NCI-H2171 treated with DMSO at 0.1 percent for 48 hours (cell line): ENCODE results near the gene FRY.

Source experiments
- DNase-seq: peaks from one replicate; lab custom pipeline; 2025; lab: John Stamatoyannopoulos, UW

Gene FRY

DNA sequence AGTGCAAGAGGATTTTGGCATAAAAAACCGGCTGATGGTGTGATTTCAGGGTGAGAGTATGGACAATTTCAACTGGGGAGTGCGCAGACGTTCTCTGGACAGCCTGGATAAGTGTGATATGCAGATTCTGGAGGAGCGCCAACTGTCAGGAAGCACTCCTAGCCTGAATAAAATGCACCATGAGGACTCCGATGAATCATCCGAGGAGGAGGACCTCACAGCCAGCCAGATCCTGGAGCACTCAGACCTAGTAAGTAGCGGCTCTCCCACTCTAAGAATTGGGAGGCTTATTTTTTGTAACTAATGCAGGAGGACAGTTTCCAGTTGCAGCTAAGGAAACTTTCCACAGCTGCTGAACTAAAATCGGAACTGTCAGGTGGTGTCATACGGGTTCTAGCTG is 230.0 kb downstream of the FRY start:
- DNase-seq = no peak

DNA sequence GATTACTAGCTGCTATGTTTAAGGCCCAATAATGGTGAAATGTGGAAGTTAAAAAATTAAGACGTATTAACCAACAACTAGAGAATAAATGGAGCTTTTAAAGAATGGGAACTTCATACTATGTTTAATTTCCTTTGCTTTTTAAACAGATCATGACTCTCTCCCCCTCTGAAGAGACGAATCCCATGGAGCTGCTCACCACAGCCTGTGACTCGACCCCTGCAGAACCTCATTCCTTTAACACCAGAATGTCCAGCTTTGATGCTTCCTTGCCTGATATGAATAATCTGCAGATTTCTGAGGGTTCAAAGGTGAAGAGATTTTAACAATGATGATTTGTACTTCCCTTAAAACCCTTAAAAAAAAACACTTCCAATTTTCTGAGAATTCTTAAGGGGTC is 230.6 kb downstream of the FRY start:
- DNase-seq = no peak

DNA sequence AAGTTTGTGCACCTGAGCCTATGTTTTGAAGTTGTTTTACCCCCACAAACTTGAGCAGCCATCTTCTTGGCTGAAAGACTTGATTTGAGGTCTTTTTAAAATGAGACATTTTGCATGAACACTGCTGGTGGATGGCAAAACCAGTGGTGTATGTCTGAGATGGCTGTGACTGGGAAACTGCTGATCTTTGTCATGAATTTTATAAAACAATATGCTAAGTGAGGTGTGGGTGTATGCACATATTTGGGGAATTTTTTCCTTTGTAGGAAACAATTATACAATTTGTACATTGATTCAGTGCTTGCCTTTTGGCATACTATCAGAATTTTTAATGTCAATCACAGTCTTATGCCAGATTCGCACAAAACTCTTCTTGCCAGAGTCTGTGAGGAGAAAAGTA is 231.0 kb downstream of the FRY start:
- DNase-seq = no peak

GRCh38 chr13:32264407-32264806 is 232.8 kb downstream of the FRY start:
- no peak for DNase-seq

DNA sequence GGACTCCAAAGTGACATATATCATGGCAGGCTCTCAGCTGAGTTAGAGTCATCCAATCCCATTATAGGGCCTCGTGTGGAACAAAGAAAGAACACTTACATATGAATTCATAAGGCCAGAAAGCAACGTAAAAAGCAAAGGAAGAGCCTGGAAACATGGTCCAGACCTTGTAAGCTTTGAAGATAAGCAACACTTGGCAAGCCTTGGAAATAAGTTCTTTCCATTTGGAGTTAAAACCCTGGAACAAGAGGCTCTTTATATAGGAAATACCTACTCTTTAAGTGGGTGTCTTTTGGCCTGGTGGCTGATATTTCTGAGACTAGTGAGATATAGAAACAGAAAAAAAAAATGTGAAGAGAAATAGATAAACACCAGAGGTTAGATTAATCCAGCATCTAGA is 234.2 kb downstream of the FRY start:
- no peak for DNase-seq

DNA sequence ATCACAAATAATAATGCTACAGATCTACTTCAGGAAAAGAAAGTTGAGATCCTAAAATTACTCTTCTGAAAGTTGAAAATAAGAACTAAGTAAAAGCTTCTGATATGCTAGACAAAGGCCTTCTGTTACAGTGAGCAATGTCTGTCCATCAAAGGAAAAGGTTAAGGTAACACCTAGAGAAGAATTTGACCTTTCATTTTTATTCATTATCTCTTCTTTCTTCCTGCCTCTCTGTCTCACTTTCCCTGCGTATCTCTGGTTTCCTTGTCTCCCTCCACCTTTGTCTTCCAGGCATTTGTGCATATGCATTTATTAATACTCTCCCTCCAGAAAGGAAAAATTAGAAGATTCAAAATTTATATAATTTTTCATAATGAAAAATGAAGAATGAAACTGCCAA is 234.6 kb downstream of the FRY start:
- no peak for DNase-seq

DNA sequence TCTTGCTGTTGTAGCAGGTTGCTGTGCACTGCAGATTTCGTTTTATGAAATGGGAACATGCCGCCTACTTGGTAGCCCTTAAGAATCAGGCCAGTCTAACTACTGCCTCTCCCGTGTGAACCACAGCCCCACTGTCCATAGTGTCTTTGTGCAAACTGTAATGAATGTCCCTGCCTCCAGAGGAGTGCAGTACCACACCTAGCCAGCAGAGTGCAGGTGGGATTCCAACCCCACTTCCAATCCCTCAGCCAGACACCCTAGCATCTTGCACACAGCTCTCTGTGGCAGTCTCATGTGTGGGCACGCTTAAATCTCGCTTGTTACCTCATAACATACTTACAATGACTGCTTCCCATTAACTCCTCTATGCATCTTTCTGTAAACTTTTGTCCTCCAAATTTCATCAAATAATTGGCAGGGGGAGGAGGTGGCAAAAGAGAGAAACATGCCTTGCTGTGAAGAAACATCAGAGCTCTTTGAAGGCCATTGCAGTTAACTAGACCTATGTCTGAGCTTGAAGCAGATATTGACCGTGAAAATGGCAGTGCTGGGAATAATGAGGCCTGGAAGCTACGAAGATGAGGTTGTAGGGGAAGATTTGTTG is 236.4 kb downstream of the FRY start:
- DNase-seq = no peak

DNA sequence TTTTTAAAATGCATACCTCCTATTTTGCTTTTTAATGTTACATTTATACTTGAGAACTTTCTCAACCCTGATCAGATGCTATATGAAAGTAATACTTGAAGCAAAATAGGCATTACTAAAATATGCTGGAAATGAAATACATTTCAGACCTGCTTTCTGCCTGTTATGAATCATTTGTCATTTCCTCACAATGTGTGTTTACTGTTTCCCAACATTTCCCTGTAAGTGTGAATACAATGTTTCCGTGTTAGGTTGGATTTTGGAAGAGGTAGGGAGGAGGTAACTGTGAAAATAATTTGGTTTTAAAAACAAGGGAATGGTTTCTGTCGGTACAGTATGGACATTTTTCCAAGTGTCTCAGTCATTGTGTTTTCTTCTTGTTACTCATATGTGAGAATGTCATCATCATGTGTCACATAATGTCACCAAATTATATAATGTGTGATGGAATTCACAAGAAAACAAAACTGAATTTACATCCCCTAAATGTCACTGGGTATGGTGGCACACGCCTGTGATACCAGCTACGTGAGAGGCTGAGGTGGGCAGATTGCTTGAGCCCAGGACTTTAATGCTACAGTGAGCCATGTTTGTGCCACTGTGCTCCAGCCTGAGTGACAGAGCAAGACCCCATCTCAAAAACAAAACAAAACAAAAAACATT is 240.6 kb downstream of the FRY start:
- DNase-seq = no peak

DNA sequence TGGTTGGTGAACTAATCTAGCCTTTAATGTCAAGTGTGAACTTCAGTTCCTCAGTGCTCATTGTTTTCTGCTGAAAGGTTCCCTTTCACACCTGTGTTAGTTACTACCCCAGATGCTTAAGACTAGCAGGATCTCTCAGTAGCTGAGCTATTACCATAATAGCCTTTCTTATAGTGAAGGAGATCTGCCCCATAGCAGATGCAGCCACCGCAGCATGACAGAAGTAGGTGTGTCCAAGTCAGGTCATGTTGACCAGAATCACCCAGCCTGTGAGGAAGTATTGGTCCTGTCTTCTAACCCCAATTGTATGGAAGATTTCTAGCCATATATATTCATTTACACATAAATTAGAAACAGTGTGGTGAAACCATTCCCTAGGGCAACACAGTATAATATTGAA is 246.3 kb downstream of the FRY start:
- DNase-seq = no peak

DNA sequence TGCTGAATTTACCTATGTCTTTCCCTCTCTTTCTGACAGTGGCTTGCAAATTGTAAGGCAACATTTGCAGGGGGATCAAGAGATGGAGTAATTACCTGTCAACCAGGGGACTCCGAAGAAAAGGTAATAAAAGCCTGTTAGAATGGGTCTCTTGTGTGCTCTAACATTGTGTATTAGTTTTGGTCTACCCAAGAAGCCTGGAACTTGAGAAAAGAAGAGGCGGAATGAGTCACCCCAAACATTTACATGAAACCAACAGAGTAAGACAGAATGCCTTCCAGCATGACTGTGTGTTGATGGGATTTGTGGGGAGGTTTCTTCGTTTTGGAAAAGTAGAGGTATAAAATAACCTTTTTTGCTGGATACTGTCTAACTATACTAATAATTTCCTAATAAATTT is 246.9 kb downstream of the FRY start:
- DNase-seq = no peak

- no peak for DNase-seq
Observed at GRCh38 chr13:32281096-32281495, 249.5 kb downstream of the FRY start.

GRCh38 chr13:32282096-32282711 is 250.6 kb downstream of the FRY start:
- DNase-seq = no peak

DNA sequence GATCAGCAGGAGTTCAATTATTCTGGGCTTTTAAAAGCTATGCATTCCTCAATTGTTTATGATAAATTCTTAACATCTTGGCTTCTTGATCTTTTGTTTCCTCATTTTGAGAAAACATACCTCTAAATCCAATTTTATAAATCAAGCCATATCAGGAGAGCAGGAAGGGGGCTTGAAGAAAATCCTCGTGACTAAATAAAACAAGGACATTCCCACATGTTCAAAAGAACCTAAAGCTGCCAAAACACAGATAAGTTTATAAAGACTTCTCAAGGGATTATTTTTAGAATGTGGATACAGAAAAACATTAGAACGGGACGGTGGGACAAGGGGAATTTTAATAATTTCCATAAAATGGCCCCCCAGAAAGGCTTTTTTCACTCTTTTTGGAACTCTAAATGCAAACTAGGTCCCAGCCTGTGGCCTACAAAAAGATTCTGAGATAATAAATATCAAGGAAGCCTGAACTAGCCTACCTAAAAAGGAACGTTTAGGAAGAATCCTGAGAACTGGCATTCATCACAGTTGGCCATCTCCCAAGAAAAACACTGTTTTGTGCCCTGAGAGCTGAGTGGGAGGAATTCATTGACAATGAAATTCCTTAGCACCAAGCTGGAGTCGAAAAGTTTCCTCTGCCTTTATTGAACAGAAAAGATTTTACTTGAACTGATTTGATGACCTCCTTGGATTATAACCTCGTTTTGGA is 253.5 kb downstream of the FRY start:
- no peak for DNase-seq

GRCh38 chr13:32285633-32285965 is 254.0 kb downstream of the FRY start:
- no peak for DNase-seq

- DNase-seq = no peak
Observed at GRCh38 chr13:32297206-32297605, 265.6 kb downstream of the FRY start.

- DNase-seq = no peak
Observed at GRCh38 chr13:32298695-32299094, 267.1 kb downstream of the FRY start.

DNA sequence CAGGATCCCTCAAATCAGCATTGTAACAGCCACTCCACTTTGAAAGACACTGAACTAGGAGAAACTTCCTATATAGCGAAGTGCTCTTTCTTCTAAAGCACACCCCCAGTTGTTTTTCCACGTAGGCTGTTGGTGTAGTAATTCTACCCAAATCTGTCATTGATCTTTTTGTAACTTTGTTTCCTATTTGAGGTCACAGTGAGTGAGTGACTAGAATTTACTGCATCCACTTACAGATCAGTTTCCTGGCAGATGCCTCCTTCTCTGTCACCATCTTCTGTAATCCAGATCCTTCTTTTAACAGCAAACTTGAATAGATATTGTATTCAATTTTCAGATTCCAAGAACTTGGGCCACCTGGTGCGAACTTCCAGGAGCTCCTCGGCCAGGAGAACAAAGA is 268.3 kb downstream of the FRY start:
- DNase-seq = no peak

DNA sequence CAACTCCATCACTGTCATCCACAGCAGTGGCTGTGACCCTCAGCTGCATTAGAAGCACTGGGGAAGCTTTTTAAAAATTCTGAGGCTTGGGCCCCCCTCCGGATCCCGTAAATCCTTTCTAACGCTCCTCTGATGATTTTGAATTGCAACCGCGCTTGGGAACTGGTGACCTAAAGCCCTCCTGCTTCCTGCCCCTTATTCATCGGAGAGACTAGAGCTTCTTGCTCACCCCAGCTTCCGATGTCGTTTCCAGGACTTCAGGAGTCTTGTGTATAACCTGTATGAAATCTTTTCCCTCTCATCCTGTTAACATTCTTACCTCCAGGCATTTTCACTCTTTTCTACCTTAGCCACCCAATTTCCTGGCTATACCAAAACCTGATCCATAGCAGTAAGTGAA is 268.8 kb downstream of the FRY start:
- no peak for DNase-seq

GRCh38 chr13:32300920-32301319 is 269.3 kb downstream of the FRY start:
- no peak for DNase-seq

DNA sequence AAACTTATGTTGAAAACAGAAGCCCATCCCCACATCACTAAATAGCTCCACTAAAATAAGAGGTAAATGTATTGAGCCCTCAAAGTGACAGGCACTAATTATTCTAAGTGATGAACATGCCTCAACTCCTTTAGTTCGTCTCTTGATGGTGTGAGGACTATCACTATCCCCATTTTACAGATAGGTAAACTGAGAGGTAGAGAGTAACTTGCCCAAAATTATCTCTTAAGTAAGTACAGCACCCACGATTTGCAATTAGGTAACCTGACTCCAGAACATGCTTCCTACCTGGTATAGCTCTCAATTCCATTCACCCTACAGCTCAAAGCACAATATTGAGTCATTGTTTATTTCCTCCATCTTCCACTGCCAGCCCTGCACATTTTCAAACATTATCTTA is 270.9 kb downstream of the FRY start:
- no peak for DNase-seq

DNA sequence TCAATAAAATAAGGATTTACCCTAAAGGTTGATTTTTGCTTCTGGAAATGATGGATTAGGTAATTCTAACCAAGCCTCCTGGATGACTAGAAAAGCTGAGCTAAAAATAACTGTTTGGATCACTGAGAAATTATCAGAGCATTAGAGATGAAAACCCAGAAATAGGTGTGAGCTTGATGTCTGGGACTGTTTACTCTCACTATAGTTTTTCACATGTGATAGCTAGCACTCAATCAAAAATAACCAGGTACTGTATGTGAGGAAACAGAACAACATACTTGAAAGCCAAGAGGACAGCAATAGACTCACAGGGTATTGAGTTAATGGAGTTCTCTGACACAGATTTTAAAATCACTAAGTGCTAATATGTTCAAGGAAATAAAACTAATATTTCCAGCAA is 274.1 kb downstream of the FRY start:
- no peak for DNase-seq

GRCh38 chr13:32309312-32310133 is 277.9 kb downstream of the FRY start:
- DNase-seq = no peak
